CD4-positive, CD25-positive, alpha-beta regulatory T cell (primary cell): Measurements from ENCODE around the gene NELFCD. TPM values are rescaled to one million over a fixed set of nuclear protein-coding genes. Genes with fewer than 3 reads are reported as not detected.
A peak's percentile ranks its signal among the peaks of the same experiment; 100 is the strongest.

Source experiments
- ATAC-seq, 2 donors: fragments of 150-1000 bp; cut with Tn5 transposase; one replicate each; pipeline ENCODE4 v1.10.0; 2021; ENCODE audit warnings: low read depth in 2 of 2, moderate number of reproducible peaks in 2 of 2, moderate library complexity in 1 of 2
- DNase-seq, 3 donors: peaks; one replicate each; pipeline versions ENCODE4 v3.0.0 to v3.0.0-alpha.2; 2012 to 2022; ENCODE audit warnings: mixed read lengths in 1 of 3
- H3K27ac ChIP-seq: one replicate; pipeline ENCODE4 v1.7.0; 2013; ENCODE audit warnings: mild to moderate bottlenecking, low read length; ENCODE audit not compliant: insufficient read depth, poor library complexity, severe bottlenecking
- H3K27me3 ChIP-seq: one replicate; pipeline ENCODE4 v1.7.0; 2013; ENCODE audit warnings: low read length; ENCODE audit not compliant: control insufficient read depth, insufficient read depth
- H3K36me3 ChIP-seq: one replicate; pipeline ENCODE4 v1.7.0; 2013; ENCODE audit warnings: mild to moderate bottlenecking, low read length, moderate library complexity; ENCODE audit not compliant: control insufficient read depth, insufficient read depth
- H3K4me1 ChIP-seq: 2 replicates; pipeline ENCODE4 v1.7.0; 2013; ENCODE audit warnings: mild to moderate bottlenecking, low read length; ENCODE audit not compliant: insufficient read depth, control insufficient read depth, poor library complexity, severe bottlenecking
- H3K4me3 ChIP-seq: one replicate; pipeline ENCODE4 v1.7.0; 2013; ENCODE audit warnings: low read depth, mild to moderate bottlenecking, low read length, moderate library complexity
- H3K9me3 ChIP-seq, 2 experiments: 1 replicate in 1 of 2; 2 replicates in 1 of 2; pipeline ENCODE4 v1.7.0; 2013; ENCODE audit warnings: low read length in 2 of 2, mild to moderate bottlenecking in 1 of 2, moderate library complexity in 1 of 2; ENCODE audit not compliant: control insufficient read depth in 2 of 2
- H3K27ac Mint-ChIP-seq, 3 donors: one replicate each; pipeline ENCODE4 v1.8.0; 2020 to 2022; ENCODE audit warnings: mild to moderate bottlenecking in 3 of 3, mixed read lengths in 3 of 3, moderate library complexity in 2 of 3
- H3K27me3 Mint-ChIP-seq: one replicate; pipeline ENCODE4 v1.8.0; 2022; ENCODE audit warnings: mild to moderate bottlenecking, mixed read lengths
- H3K36me3 Mint-ChIP-seq: one replicate; pipeline ENCODE4 v1.8.0; 2020; ENCODE audit warnings: mixed read lengths
- H3K4me1 Mint-ChIP-seq, 4 donors: one replicate each; pipeline ENCODE4 v1.8.0; 2020 to 2022; ENCODE audit warnings: mixed read lengths in 4 of 4, mild to moderate bottlenecking in 1 of 4
- H3K4me3 Mint-ChIP-seq, 4 donors: one replicate each; pipeline ENCODE4 v1.8.0; 2020 to 2022; ENCODE audit warnings: mild to moderate bottlenecking in 4 of 4, mixed read lengths in 4 of 4, moderate library complexity in 3 of 4
- H3K9me3 Mint-ChIP-seq, 7 donors: one replicate each; pipeline ENCODE4 v1.8.0; 2020 to 2022; ENCODE audit warnings: mixed read lengths in 7 of 7, mild to moderate bottlenecking in 3 of 7, moderate library complexity in 2 of 7
- polyA plus RNA-seq, 4 donors: library from polyadenylated mRNA; unstranded; fragments of 300-500 nt; fragmentation: Illumina TruSeq; gene quantifications; one replicate each; pipeline ENCODE4 v1.2.3, GENCODE V29; 2021
- total RNA-seq: library from RNA; stranded (reverse); gene quantifications from one replicate; pipeline ENCODE4 v1.2.3, GENCODE V29; 2022

NELFCD gene
- total and polyA plus RNA-seq, 5 donors from 2014 or later = 58.6 to 68.2 (median 60.1) TPM

GRCh38 chr20:58998656-58999055, 17.6 kb downstream of the NELFCD start:
- no peaks in the 10 kb centered on the region for H3K9me3 ChIP-seq
- no peak for DNase-seq
- H3K27me3 ChIP-seq = no peaks in the 10 kb centered on the region
- Mint-ChIP-seq H3K9me3 (no peaks in the 10 kb centered on the region), H3K4me1 (peaks cover 0 to 35% (median 14%) of the 10 kb centered on the region in 4 donors), H3K4me3 (no peak overlapping the region), H3K27ac (no peak overlapping the region), H3K36me3 (peaks cover 23% of the 10 kb centered on the region), H3K27me3 (no peaks in the 10 kb centered on the region)
- ATAC-seq = no peak
- H3K36me3 ChIP-seq = peaks cover 42% of the 10 kb centered on the region
- no peak overlapping the region for H3K4me3 ChIP-seq
- H3K4me1 ChIP-seq = no peaks in the 10 kb centered on the region
- no peak overlapping the region for H3K27ac ChIP-seq

DNA sequence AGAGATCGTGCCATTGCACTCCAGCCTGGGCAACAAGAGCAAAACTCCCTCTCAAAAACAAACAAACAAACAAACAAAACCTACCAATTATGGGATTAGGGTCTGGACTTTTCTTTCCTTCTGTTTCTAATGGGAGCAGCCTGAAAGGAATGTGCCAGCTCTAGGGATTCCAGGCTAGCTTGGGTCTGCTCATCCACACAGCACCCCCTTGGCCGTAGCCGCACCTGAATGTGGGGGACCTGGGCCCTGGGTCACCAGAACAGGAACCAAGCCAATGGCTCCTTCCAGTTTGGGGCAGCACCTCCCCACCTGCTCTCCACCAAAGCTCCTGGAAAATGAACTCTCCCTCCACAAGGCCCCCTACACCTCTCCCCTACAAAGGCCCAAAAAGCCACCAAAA, 19.3 kb downstream of the NELFCD start:
- no peak overlapping the region for H3K27ac ChIP-seq
- H3K4me3 ChIP-seq = no peak overlapping the region
- peaks cover 28% of the 10 kb centered on the region for H3K36me3 ChIP-seq
- Mint-ChIP-seq H3K36me3 (peaks cover 20% of the 10 kb centered on the region), H3K27me3 (no peaks in the 10 kb centered on the region), H3K4me1 (peaks cover 0 to 37% (median 27%) of the 10 kb centered on the region in 4 donors), H3K27ac (no peak overlapping the region), H3K9me3 (peaks cover 0 to 1% (median 0%) of the 10 kb centered on the region in 7 donors), H3K4me3 (no peak overlapping the region)
- H3K4me1 ChIP-seq = peaks cover 14% of the 10 kb centered on the region
- no peaks in the 10 kb centered on the region for H3K27me3 ChIP-seq
- DNase-seq (no peak), ATAC-seq (no peak)
- H3K9me3 ChIP-seq = no peaks in the 10 kb centered on the region

DNA sequence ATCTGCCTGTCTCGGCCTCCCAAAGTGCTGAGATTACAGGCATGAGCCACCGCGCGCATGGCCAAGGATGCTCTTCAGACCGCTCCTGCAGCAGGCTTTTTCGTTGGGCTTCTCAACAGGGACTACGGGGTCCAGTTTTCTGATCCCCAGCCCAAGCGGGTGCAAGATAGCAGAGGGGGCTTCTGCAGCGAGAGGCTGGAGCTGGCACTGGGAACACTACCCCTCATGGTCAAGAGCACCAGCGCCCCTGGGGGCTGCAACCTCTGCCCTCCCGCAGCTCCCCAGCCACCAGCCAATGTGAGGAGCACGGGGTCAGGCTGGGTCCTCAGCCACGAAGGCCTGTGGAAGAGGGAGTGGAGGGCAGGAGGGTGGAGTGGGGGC, 20.0 kb downstream of the NELFCD start:
- peak overlapping the region in 1 of 3 donors; percentile 20 for H3K27ac Mint-ChIP-seq
- H3K9me3 Mint-ChIP-seq = peaks cover 0 to 1% (median 0%) of the 10 kb centered on the region in 7 donors
- ATAC-seq = no peak
- H3K4me3 Mint-ChIP-seq = no peak overlapping the region
- H3K4me1 Mint-ChIP-seq = peaks cover 0 to 39% (median 29%) of the 10 kb centered on the region in 4 donors
- H3K27me3 Mint-ChIP-seq = no peaks in the 10 kb centered on the region
- DNase-seq = no peak
- H3K36me3 Mint-ChIP-seq = peaks cover 14% of the 10 kb centered on the region
- Histone ChIP-seq H3K27me3 (no peaks in the 10 kb centered on the region), H3K9me3 (no peaks in the 10 kb centered on the region), H3K4me1 (peaks cover 21% of the 10 kb centered on the region), H3K36me3 (peaks cover 22% of the 10 kb centered on the region), H3K27ac (no peak overlapping the region), H3K4me3 (no peak overlapping the region)

GRCh38 chr20:59001449-59002171, 20.6 kb downstream of the NELFCD start:
- H3K27me3 Mint-ChIP-seq = no peaks in the 10 kb centered on the region
- Histone ChIP-seq H3K9me3 (no peaks in the 10 kb centered on the region), H3K27ac (no peak overlapping the region), H3K4me1 (peaks cover 27% of the 10 kb centered on the region), H3K4me3 (no peak overlapping the region), H3K27me3 (no peaks in the 10 kb centered on the region), H3K36me3 (peaks cover 17% of the 10 kb centered on the region)
- peaks cover 0 to 41% (median 30%) of the 10 kb centered on the region in 4 donors for H3K4me1 Mint-ChIP-seq
- H3K4me3 Mint-ChIP-seq = no peak overlapping the region
- DNase-seq = no peak
- H3K9me3 Mint-ChIP-seq = peaks cover 0 to 1% (median 0%) of the 10 kb centered on the region in 7 donors
- ATAC-seq = no peak
- peak overlapping the region in 1 of 3 donors; percentile 14 for H3K27ac Mint-ChIP-seq
- peaks cover 10% of the 10 kb centered on the region for H3K36me3 Mint-ChIP-seq

DNA sequence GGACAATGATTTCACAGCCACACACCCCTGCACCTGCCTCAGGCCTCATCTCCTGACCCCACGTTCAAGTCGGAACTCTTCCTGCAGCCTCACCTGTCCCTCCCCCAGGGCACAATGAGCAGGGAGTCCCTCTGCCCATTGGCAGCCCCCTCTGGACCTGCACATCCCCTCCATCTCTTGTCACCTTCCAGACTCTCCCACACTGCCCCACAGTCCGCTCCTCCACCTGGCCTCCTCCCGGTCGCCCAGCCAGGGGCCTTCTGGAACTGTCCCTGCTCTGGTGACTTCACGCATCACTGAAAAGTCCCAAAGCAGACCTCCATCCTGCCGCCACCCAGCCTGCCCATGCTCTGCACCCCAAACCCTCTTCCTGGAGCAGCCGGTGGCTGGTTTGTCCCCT, 21.3 kb downstream of the NELFCD start:
- Histone ChIP-seq H3K4me1 (peaks cover 31% of the 10 kb centered on the region), H3K27ac (no peak overlapping the region), H3K27me3 (no peaks in the 10 kb centered on the region), H3K9me3 (no peaks in the 10 kb centered on the region), H3K4me3 (no peak overlapping the region), H3K36me3 (peaks cover 12% of the 10 kb centered on the region)
- H3K9me3 Mint-ChIP-seq = peaks cover 0 to 1% (median 0%) of the 10 kb centered on the region in 7 donors
- peaks cover 5% of the 10 kb centered on the region for H3K36me3 Mint-ChIP-seq
- no peaks in the 10 kb centered on the region for H3K27me3 Mint-ChIP-seq
- ATAC-seq = no peak
- H3K4me1 Mint-ChIP-seq = peaks cover 0 to 41% (median 30%) of the 10 kb centered on the region in 4 donors
- DNase-seq = no peak
- peak overlapping the region in 1 of 4 donors; percentile 61 for H3K4me3 Mint-ChIP-seq
- peak overlapping the region; percentile 68 to 93 (median 87) for H3K27ac Mint-ChIP-seq

DNA sequence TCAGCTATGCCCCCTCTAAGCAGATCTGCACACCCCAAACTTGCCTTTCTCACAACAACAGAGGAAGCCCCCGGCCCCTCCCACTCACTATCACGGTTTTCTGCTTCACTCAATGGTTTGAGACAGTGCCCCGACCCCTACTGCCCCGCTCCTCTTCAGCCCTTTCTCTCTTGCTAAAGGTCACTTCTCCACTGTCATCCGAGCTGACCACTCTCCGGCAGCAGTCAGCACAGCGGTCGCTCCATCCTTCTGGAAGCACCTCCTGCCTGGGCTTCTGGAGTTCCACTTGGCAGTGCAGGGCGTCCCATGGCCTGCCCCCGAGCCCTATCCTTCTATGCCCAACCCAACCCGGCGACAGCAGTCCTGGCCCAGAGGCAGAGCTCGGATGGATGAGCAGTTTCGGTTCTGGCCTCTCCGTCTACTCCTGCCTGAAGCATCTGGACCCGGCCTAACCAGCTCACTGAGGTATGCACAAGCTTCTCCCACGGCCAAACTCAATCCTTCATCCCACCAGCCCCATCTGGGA, 21.9 kb downstream of the NELFCD start:
- Mint-ChIP-seq H3K27ac (peak overlapping the region; percentile 68 to 93 (median 88)), H3K27me3 (no peaks in the 10 kb centered on the region), H3K4me3 (peak overlapping the region in 2 of 4 donors; percentile 7 to 61), H3K36me3 (no peaks in the 10 kb centered on the region), H3K4me1 (peaks cover 0 to 43% (median 30%) of the 10 kb centered on the region in 4 donors), H3K9me3 (peaks cover 0 to 1% (median 0%) of the 10 kb centered on the region in 7 donors)
- Histone ChIP-seq H3K27ac (no peak overlapping the region), H3K4me1 (peaks cover 33% of the 10 kb centered on the region), H3K9me3 (no peaks in the 10 kb centered on the region), H3K36me3 (peaks cover 6% of the 10 kb centered on the region), H3K27me3 (no peaks in the 10 kb centered on the region), H3K4me3 (no peak overlapping the region)
- ATAC-seq (no peak), DNase-seq (no peak)

GRCh38 chr20:59003836-59004492, 22.9 kb downstream of the NELFCD start:
- Mint-ChIP-seq H3K9me3 (peaks cover 0 to 1% (median 0%) of the 10 kb centered on the region in 7 donors), H3K27me3 (no peaks in the 10 kb centered on the region), H3K4me3 (peak overlapping the region; percentile 78 to 90 (median 83)), H3K4me1 (peaks cover 0 to 43% (median 30%) of the 10 kb centered on the region in 4 donors), H3K27ac (peak overlapping the region; percentile 88 to 99 (median 91)), H3K36me3 (no peaks in the 10 kb centered on the region)
- Histone ChIP-seq H3K36me3 (peaks cover 4% of the 10 kb centered on the region), H3K4me1 (peaks cover 33% of the 10 kb centered on the region), H3K27ac (peak overlapping the region; percentile 72), H3K9me3 (no peaks in the 10 kb centered on the region), H3K4me3 (no peak overlapping the region), H3K27me3 (no peaks in the 10 kb centered on the region)
- no peak for ATAC-seq
- DNase-seq = no peak
